ENCODE results near the gene CHRNE. TPM values are rescaled to one million over a fixed set of nuclear protein-coding genes. Genes with fewer than 3 reads are reported as not detected.

CHRNE gene
- total RNA-seq, 1 donor from 2014 or later = 0.41 TPM

DNA sequence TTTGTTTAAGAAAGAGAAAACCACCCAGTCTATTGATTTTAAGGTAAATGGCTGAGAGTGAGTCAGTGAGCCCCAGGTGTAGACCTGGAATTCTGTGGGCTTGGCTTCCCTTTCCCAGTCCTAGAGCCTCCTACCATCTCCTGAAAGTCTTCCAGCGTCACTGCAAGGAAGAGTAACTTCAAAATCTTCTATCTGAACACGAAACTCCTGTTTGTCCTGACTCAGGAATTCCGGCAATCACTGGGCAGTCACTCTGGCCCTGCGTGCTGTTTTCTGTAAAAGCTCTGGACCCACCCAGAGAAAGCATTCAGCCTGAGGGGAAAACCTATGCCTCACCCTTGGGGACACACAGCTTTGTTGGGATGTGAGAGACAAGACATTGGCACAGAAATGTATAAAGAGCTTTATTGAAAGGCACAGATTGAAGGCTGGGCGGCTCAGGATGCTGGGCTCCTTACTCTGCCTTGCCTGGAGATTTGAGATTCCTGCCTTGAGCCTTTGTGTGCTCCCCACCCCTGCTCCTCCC is 53.8 kb downstream of the CHRNE start:
- ATAC-seq (no peak), DNase-seq (ENCODE audit: missing footprints) (no peak)
- intact Hi-C loops (cut with DNase I) = loop anchor here (10.0 kb wide), 1 partner anchor 56 kb away; the partner anchor contains the start of gene CHRNE

Other genes starting within 250 kb of the CHRNE start
- 34.4 TPM for gene PELP1, start 199.0 kb downstream of the CHRNE start, total RNA-seq
- 28.3 TPM for gene ARRB2, start 192.5 kb downstream of the CHRNE start, total RNA-seq
- gene MED11, start 171.7 kb downstream of the CHRNE start, total RNA-seq = 17.2 TPM
- 0.11 TPM for gene ZMYND15, start 163.3 kb downstream of the CHRNE start, total RNA-seq
- gene CXCL16, start 163.2 kb downstream of the CHRNE start, total RNA-seq = 3.9 TPM
- not detected for gene TM4SF5, start 131.2 kb downstream of the CHRNE start, total RNA-seq
- 0.70 TPM for gene VMO1, start 116.7 kb downstream of the CHRNE start, total RNA-seq
- not detected for gene GLTPD2, start 114.1 kb downstream of the CHRNE start, total RNA-seq
- gene PSMB6, start 106.9 kb downstream of the CHRNE start, total RNA-seq = 225 TPM
- 12.6 TPM for gene PLD2, start 95.9 kb downstream of the CHRNE start, total RNA-seq
- 50.7 TPM for gene MINK1, start 69.8 kb downstream of the CHRNE start, total RNA-seq
- 0.78 TPM for gene C17orf107, start 3.6 kb downstream of the CHRNE start, total RNA-seq
- not detected for gene GP1BA, start 29.2 kb upstream of the CHRNE start, total RNA-seq
- gene SLC25A11, start 36.9 kb upstream of the CHRNE start, total RNA-seq = 199 TPM
- gene RNF167, start 37.2 kb upstream of the CHRNE start, total RNA-seq = 91.8 TPM
- 218 TPM for gene PFN1, start 45.4 kb upstream of the CHRNE start, total RNA-seq
- gene ENO3, start 48.0 kb upstream of the CHRNE start, total RNA-seq = 549 TPM
- gene SPAG7, start 64.7 kb upstream of the CHRNE start, total RNA-seq = 166 TPM
- gene CAMTA2, start 84.6 kb upstream of the CHRNE start, total RNA-seq = 37.1 TPM
- gene INCA1, start 94.4 kb upstream of the CHRNE start, total RNA-seq = 2.4 TPM
- gene KIF1C, start 94.9 kb upstream of the CHRNE start, total RNA-seq = 708 TPM
- gene SLC52A1, start 132.3 kb upstream of the CHRNE start, total RNA-seq = not detected
- 9.6 TPM for gene ZFP3, start 175.4 kb upstream of the CHRNE start, total RNA-seq
- gene ZNF232, start 208.8 kb upstream of the CHRNE start, total RNA-seq = 4.9 TPM
- gene USP6, start 212.9 kb upstream of the CHRNE start, total RNA-seq = 0.08 TPM